Activated CD4-positive, alpha-beta T cell treated with anti-CD3 and anti-CD28 coated beads, Interleukin-2, Interleukin-6, amounts not matched to agents 100 ng/mL and 50 ng/mL, durations not matched to agents 16 hours and 8 hours (primary cell): Measurements from ENCODE around the gene MTCL1.

Experiments
- DNase-seq: peaks from one replicate; pipeline ENCODE4 v3.0.0-alpha.2; 2020

MTCL1 gene

GRCh38 chr18:8816220-8816619 lies 110.9 kb downstream of the MTCL1 start:
- DNase-seq: no peak

DNA sequence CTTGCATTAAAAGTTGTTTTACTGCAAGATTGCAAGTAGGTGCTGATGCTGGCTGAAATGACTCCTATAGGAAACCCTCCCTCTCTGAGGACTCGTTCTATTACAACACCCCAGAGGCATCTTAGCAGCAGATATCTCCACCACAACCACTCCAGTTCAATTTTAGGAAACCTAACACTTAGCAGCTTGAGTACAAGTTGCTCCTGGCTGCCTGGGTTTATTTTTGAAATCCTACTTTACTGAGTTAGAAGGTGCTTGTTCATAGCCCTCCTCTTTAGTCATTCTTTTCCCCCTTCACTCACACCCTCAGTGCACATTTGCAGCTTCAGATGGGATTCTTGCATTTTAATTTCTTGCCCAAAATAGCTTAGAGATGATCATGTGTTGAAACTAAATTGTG lies 111.5 kb downstream of the MTCL1 start:
- no peak for DNase-seq

- no peak for DNase-seq
Measured at GRCh38 chr18:8818982-8819381, 113.6 kb downstream of the MTCL1 start.

- no peak for DNase-seq
Measured at GRCh38 chr18:8820396-8821082, 115.2 kb downstream of the MTCL1 start.

- no peak for DNase-seq
Measured at GRCh38 chr18:8821083-8821465, 115.7 kb downstream of the MTCL1 start.

DNA sequence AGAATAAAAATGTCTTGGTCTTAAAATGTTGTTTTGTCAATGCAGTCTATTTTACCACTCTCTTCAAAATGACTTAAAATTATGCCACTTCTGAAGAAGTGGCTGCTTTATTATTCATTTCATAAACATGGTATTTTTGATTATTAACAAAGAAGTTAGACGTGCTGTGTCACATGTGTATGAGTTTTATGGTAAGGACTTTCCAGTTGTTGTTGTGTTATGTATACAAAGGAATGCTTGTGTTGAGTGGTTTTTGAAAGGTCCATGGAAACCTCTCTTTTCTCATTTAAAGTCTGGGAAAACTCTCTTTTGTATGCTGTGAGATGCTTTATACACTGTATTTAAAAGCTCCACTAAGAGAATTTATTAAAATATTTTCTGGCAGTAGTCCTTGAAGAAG lies 116.2 kb downstream of the MTCL1 start:
- DNase-seq: no peak

DNA sequence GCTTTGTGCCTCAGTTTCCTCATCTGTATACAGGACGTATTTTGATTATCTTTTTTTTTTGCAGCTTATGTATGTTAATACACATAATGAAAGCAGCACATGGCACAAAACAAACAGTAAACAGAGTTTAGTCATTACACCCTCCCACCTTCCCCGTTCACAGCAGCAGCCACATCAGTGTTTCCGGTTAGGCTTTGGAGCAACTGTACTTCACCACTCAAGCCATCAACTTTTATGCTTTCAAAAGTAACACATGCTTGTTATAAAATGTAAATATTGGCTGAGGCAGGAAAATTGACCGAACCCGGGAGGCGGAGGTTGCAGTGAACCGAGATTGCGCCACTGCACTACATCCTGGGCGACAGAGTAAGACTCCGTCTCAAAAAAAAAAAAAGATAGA lies 117.3 kb downstream of the MTCL1 start:
- no peak for DNase-seq

- no peak for DNase-seq
Measured at GRCh38 chr18:8823530-8823929, 118.2 kb downstream of the MTCL1 start.

GRCh38 chr18:8824846-8825245 lies 119.5 kb downstream of the MTCL1 start:
- DNase-seq: no peak

DNA sequence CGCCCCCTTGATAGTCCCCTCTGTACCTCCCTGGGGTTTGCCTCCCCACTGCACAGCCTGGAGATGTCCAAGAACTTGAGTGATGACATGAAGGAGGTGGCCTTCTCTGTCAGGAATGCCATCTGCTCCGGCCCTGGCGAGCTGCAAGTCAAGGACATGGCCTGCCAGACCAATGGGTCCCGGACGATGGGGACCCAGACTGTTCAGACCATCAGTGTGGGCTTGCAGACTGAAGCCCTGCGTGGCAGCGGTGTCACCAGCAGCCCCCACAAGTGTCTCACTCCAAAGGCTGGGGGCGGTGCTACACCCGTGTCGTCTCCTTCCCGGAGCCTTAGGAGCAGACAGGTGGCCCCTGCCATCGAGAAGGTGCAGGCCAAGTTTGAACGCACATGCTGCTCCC lies 119.9 kb downstream of the MTCL1 start:
- DNase-seq: no peak

- no peak for DNase-seq
Measured at GRCh38 chr18:8825729-8826375, 120.5 kb downstream of the MTCL1 start.

DNA sequence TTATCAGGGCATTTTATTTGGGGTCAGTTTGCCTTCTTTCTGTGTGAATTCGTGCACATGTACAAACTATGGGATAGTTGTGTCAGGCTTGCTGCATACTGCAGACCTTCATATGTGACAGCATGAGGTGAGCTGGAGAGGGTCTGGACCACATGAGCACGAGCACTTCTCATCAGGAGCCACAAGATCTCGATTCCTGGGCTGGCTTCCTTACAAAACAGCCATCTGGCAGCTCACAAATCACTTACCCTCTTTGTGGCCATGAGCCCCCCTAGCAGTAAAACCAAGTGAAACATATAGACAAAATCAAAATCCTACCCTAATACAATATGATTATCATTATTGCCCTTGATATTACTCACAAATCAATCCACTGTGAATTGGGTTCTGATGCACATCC lies 121.2 kb downstream of the MTCL1 start:
- no peak for DNase-seq

GRCh38 chr18:8826971-8827370 lies 121.6 kb downstream of the MTCL1 start:
- no peak for DNase-seq

DNA sequence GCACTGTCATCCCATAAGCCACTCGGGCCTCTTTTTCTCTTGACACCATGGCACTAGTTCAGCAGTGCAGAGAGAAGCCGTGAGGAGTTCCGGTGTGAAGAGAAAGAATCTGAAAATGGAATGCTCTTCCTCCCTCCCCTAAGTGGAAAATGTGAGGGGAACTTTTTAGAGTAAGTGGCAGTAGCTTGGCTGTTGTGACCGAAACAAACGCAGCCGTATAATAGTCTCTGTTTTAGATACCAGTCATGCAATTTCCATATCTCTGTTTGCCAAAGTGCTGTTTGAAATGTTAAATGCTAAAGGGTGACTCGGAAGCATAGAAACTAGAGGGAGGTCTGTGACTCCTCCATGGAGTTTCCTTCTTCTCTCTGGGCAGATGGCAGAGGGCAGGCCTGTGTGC lies 122.9 kb downstream of the MTCL1 start:
- DNase-seq: no peak

GRCh38 chr18:8828798-8829197 lies 123.4 kb downstream of the MTCL1 start:
- no peak for DNase-seq

DNA sequence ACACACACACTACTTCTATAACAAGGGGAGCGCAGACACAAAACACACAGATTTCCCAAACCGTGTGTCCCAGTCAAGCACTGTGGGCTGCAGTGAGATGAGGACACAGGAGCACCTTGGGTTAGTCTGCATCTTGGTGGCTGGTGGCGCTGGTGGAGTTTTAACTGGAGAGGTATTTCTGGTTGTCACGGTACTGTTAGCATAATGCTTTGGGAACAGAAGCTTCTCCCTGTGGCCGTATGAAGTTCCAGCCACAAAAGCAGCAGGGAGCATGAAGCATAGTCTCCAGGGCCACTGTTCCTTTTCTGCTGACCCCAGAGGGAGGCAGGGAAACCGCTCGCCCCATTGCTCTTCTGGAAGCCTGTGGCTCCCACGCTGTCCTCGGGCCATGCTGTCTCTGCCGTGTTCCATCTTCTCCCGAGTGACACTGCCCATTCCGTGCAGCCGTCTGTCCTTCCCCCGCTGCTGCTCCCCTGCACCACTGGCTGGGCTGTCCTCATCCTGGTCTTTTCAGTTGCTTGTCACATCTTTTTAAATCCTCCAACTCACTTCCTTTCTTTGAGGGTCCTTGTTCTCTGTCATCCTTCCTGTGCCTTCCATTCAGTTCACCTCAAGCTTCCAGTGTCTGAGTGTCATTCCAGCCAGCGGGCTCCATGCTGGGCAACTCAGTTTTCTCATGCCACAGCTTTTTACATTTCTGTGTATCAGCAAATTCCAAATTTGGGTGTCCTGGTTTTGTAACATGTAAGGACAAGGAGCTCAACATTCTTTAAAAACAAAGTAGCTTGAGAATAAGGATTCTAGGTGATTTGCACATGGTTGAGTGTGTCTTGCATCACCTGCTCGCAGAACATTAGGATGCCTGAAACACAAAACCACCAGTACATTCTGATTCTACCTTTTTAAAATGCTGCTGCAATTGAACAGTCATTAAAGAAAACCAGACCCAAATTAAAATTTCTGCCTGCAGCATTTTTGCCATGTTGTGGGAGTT lies 125.0 kb downstream of the MTCL1 start:
- no peak for DNase-seq

DNA sequence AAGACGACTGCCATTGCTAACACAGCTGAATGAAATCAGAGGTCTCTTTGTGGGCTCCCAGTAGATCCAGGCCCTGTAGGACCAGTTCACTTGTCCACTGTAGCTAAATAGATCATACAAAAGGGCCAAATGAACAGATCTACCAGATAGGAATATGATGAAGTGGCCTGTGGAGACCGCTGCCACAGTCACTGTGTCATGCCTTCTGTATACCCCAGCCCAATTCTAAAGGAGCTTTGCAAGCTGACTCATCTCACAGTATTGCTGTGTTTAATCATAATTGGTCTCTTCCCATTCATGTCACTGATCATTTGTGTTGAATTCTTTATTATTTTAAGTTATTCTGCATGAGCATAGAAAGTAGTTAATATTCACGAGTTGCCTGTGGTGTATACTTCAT lies 125.8 kb downstream of the MTCL1 start:
- no peak for DNase-seq

GRCh38 chr18:8831531-8831930 lies 126.2 kb downstream of the MTCL1 start:
- no peak for DNase-seq

DNA sequence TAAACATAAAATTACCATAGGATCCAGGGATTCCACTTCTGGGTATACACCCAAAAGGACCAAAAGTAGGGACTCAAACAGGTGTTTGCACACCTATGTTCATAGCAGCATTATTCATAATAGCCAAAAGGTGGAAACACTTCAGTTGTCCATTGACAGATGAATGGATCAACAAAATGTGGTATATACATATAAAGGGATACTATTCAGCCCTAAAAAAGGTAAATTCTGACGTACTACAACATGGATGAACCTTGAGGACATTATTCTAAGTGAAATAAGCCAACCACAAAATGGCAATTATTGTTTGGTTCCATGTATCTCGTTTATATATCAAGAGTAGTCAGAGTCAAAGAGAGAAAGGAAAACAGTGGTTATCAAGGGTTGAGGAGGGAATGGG lies 128.1 kb downstream of the MTCL1 start:
- no peak for DNase-seq

DNA sequence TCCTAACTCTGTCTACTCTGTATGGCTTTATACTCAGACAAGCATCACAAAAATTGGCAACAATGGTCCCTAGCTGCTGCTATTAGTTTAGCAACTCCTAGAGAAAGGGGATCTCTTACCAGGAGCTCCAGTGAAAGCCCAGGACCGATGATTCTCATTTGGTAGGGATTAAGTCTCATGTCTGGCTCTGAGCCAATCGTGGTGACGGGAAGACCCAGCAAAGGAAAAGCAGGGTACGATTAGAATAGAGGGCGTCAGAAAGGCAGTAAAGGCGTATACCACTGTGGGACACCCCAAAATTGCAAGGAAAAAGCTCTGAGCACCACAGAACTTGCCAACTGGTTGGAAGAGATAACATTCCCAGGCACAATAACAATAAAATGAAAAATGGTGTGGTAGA lies 129.5 kb downstream of the MTCL1 start:
- DNase-seq: no peak

DNA sequence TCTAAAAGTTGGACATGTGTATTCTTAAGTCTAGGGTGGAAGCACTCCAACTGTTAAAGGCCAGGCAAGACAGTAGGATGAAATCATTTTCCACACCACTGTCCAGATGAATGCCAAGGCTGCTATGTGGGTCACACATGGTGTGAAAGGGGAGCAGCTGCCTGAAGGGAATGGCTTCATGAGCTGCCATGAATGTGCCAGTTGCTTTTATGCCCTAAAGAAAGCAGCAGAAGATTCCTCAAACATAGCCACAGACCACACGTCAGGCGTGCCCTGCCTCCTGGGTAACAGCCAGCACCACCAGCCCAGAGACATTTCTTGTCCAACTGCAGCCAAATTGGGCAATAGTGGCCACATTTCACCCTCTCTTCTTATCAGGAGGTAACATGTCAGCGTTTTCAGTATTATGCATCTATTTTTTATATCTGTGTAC lies 130.2 kb downstream of the MTCL1 start:
- no peak for DNase-seq

DNA sequence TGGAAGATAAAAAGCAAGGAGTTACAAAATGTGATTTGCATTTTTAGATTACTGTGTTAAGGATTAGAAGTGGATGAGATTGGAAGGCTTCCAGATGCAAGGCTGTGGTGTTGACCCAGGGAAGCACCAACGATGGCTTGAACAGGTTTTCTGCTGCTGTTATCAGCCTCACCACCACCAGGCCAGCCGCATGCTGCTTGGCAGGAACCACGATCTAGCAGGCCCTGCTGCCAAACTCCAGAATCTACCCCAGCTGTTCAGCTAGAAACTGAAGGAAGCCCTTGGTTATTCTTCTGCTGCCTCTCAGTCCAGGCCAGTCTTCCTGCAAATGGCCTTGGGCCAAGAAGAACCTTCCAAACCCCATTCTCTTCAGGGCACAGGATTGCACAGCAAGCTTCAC lies 133.9 kb downstream of the MTCL1 start:
- no peak for DNase-seq

DNA sequence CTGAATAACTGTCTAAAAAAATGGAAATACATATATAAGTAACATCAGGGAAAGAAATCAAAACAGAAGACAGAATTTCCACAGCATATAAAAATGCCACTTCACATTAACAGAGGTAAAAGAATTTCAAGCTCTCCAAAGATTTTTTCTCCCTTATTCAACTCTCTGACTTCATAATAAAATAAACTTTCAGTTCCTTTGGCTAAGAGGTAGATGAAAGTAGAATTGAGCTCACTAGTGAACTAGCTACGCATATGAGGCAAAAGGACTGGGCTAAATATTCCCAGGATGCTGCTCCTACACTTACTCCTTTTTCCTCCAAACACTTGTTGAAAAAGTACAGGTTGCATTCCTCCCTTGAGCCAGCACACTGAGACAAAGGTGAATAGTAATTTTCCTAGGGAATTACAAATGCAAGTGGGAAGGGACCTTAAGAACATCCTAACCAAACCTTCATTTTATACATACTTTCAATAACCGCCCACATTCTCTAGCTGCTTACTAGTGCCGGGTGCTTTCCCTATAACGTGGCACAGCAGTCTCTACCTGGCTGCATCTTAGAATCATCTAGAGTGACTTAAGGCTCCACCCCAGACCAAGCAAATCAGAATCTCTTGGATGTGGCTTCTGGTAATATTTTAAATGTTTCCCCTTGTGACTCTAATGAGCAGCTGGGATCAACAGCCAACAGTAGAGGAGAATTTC lies 136.6 kb downstream of the MTCL1 start:
- no peak for DNase-seq
